ENCODE results near the gene RBM47. TPM values are rescaled to one million over a fixed set of nuclear protein-coding genes. Genes with fewer than 3 reads are reported as not detected.

Gene RBM47
- total RNA-seq, 1 donor from 2014 or later: 108 TPM

- DNase-seq (no peak), ATAC-seq (no peak)
- intact Hi-C loops (cut with DNase I): no loop called here
- Histone ChIP-seq H3K4me3 (no peak overlapping the region), H3K9me3 (no peaks in the 10 kb centered on the region), H3K4me1 (no peaks in the 10 kb centered on the region), H3K36me3 (peaks cover 55% of the 10 kb centered on the region), H3K27ac (no peak overlapping the region), H3K27me3 (ENCODE audit: low read depth) (no peaks in the 10 kb centered on the region)
- no peak for TF ChIP-seq CTCF (IDR thresholded peaks at IDR 0.05)
These were observed 202.5 kb downstream of the RBM47 start for GRCh38 chr4:40427128-40427527.

GRCh38 chr4:40425799-40426574 lies 203.7 kb downstream of the RBM47 start:
- intact Hi-C loops (cut with DNase I): no loop called here
- Histone ChIP-seq H3K27ac (no peak overlapping the region), H3K9me3 (no peaks in the 10 kb centered on the region), H3K27me3 (ENCODE audit: low read depth) (no peaks in the 10 kb centered on the region), H3K36me3 (peaks cover 53% of the 10 kb centered on the region), H3K4me3 (no peak overlapping the region), H3K4me1 (no peaks in the 10 kb centered on the region)
- ATAC-seq: peak in 1 of 2 donors; percentile 35
- TF ChIP-seq CTCF (IDR thresholded peaks at IDR 0.05): no peak
- no peak for DNase-seq

- Histone ChIP-seq H3K9me3 (no peaks in the 10 kb centered on the region), H3K4me1 (no peaks in the 10 kb centered on the region), H3K4me3 (no peak overlapping the region), H3K27me3 (ENCODE audit: low read depth) (no peaks in the 10 kb centered on the region), H3K27ac (no peak overlapping the region), H3K36me3 (peaks cover 32% of the 10 kb centered on the region)
- no peak for ATAC-seq
- no peak for TF ChIP-seq CTCF (IDR thresholded peaks at IDR 0.05)
- intact Hi-C loops (cut with DNase I): no loop called here
- no peak for DNase-seq
These were observed 205.9 kb downstream of the RBM47 start for GRCh38 chr4:40423735-40424134.

- Histone ChIP-seq H3K36me3 (peaks cover 28% of the 10 kb centered on the region), H3K4me3 (no peak overlapping the region), H3K27me3 (ENCODE audit: low read depth) (no peaks in the 10 kb centered on the region), H3K4me1 (no peaks in the 10 kb centered on the region), H3K27ac (no peak overlapping the region), H3K9me3 (no peaks in the 10 kb centered on the region)
- no peak for TF ChIP-seq CTCF (IDR thresholded peaks at IDR 0.05)
- ATAC-seq (no peak), DNase-seq (no peak)
- intact Hi-C loops (cut with DNase I): no loop called here
These were observed 207.6 kb downstream of the RBM47 start for GRCh38 chr4:40421839-40422708.

- no peaks in the 10 kb centered on the region for H3K27me3 ChIP-seq (ENCODE audit: low read depth)
- no peaks in the 10 kb centered on the region for H3K9me3 ChIP-seq
- H3K4me3 ChIP-seq: no peak overlapping the region
- no peaks in the 10 kb centered on the region for H3K4me1 ChIP-seq
- ATAC-seq (peak in 1 of 2 donors; percentile 20), DNase-seq (no peak)
- intact Hi-C loops (cut with DNase I): no loop called here
- no peak for TF ChIP-seq CTCF (IDR thresholded peaks at IDR 0.05)
- H3K36me3 ChIP-seq: peaks cover 10% of the 10 kb centered on the region
- H3K27ac ChIP-seq: no peak overlapping the region
These were observed 210.3 kb downstream of the RBM47 start for GRCh38 chr4:40419231-40419912.

All from lower lobe of right lung (tissue), 2 donors.